ENCODE measurements around the gene HIVEP2.

Gene HIVEP2

DNA sequence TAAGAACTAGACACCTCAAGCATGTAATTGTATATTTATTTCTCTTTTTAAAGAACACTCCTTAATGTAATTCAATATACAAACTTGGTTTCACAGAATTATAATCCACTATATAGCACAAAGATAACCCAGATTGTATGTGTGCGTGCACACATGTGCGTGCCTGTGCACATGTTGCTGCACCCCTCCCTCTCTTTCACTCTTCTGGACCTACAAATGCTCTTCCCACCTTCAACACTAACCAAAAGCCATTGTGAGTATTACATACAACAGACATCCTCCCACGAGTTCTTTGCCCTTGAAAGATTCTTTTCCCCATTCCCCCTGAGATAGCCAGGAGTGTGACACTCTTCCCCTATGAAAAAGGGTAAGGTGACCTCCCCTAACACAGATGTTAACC, 193.5 kb downstream of the HIVEP2 start:
- H3K4me3 ChIP-seq (ENCODE audit: low read depth, low read length) = no peak overlapping the region
- no peaks in the 10 kb centered on the region for H3K27me3 ChIP-seq (ENCODE audit: control insufficient read depth, insufficient read depth, low read length)
- peaks cover 12% of the 10 kb centered on the region for H3K36me3 ChIP-seq (ENCODE audit: control insufficient read depth, insufficient read depth, low read length)
- no peak overlapping the region for H3K9ac ChIP-seq (ENCODE audit: low read depth, low read length)
- no peak overlapping the region for H3K27ac ChIP-seq (ENCODE audit: low read depth, low read length)
- 0 out of 2 replicates have a peak, but pooled peaks cover 4% of the 10 kb centered on the region for H3K4me1 ChIP-seq (ENCODE audit: control insufficient read depth, insufficient read depth, low read length)
- H3K9me3 ChIP-seq (ENCODE audit: control insufficient read depth, insufficient read depth, low read length) = no peaks in the 10 kb centered on the region

DNA sequence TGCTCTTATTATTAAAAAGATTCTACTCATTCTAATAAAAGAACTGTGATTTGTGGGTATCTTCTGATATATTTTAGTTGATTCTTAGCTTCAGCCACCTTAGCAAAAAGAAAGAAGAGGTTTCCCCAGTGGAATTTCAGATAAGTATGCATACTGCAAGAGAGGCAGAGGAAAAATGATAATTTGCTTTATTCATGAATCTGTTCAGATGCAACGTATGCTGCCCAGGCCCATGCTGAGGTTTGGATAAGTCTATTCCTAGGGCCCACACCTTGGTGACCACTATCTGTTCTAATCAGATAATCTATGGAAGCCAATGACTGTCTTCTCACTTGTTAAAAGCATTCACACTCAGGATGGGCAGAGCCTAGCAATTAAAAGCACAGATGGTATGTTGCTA, 194.0 kb downstream of the HIVEP2 start:
- H3K4me3 ChIP-seq (ENCODE audit: low read depth, low read length) = no peak overlapping the region
- no peaks in the 10 kb centered on the region for H3K9me3 ChIP-seq (ENCODE audit: control insufficient read depth, insufficient read depth, low read length)
- no peak overlapping the region for H3K9ac ChIP-seq (ENCODE audit: low read depth, low read length)

DNA sequence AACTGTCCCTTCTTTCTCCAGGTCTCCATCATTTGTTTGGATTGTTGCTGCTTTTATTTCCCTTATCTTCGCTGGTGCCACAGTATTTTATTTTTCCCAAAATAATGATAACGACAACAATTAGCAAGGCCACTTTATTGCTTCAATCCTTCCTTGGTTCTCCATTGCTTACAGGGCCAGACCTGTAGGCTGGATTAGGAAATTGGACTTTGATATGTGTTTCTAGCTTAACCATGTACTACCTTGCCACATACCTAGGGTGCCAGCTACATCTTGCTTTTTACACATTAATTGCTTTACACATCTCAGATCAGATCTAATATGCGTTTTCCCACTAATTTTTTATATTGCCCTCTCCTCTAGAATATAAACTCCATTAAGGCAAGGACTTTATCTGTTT, 195.4 kb downstream of the HIVEP2 start:
- Histone ChIP-seq H3K4me1 (ENCODE audit: control insufficient read depth, insufficient read depth, low read length) (no peaks in the 10 kb centered on the region), H3K36me3 (ENCODE audit: control insufficient read depth, insufficient read depth, low read length) (peaks cover 12% of the 10 kb centered on the region), H3K27me3 (ENCODE audit: control insufficient read depth, insufficient read depth, low read length) (no peaks in the 10 kb centered on the region), H3K27ac (ENCODE audit: low read depth, low read length) (no peak overlapping the region), H3K9ac (ENCODE audit: low read depth, low read length) (no peak overlapping the region), H3K9me3 (ENCODE audit: control insufficient read depth, insufficient read depth, low read length) (no peaks in the 10 kb centered on the region), H3K4me3 (ENCODE audit: low read depth, low read length) (no peak overlapping the region)

More for the DNA sequence above, 194.0 kb downstream of the HIVEP2 start:
- H3K27ac ChIP-seq (ENCODE audit: low read depth, low read length) = no peak overlapping the region
- 0 out of 2 replicates have a peak, but pooled peaks cover under 1% of the 10 kb centered on the region for H3K4me1 ChIP-seq (ENCODE audit: control insufficient read depth, insufficient read depth, low read length)
- H3K36me3 ChIP-seq (ENCODE audit: control insufficient read depth, insufficient read depth, low read length) = peaks cover 12% of the 10 kb centered on the region
- H3K27me3 ChIP-seq (ENCODE audit: control insufficient read depth, insufficient read depth, low read length) = no peaks in the 10 kb centered on the region

DNA sequence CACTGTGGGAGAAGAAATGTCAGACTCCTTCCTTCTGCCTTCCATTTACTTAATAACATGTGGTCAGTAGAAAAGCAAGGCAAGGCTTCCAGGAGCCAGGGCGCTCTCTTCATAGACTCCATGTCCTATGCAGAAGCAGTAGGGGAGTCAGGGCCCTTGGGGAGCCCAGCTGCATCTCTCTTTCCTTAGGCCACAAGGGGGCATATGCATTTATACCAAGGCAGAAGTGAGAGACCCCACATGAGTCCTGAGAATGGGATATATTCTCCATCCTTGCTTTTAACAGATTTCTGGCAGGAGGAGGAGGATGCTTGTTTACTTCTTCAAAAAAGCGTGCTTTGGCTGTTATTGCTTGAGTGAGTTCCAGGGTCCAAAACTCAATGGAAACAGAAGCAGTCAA, 198.5 kb downstream of the HIVEP2 start:
- Histone ChIP-seq H3K27me3 (ENCODE audit: control insufficient read depth, insufficient read depth, low read length) (no peaks in the 10 kb centered on the region), H3K4me1 (ENCODE audit: control insufficient read depth, insufficient read depth, low read length) (no peaks in the 10 kb centered on the region), H3K9ac (ENCODE audit: low read depth, low read length) (no peak overlapping the region), H3K4me3 (ENCODE audit: low read depth, low read length) (no peak overlapping the region), H3K9me3 (ENCODE audit: control insufficient read depth, insufficient read depth, low read length) (no peaks in the 10 kb centered on the region), H3K27ac (ENCODE audit: low read depth, low read length) (no peak overlapping the region), H3K36me3 (ENCODE audit: control insufficient read depth, insufficient read depth, low read length) (no peaks in the 10 kb centered on the region)

DNA sequence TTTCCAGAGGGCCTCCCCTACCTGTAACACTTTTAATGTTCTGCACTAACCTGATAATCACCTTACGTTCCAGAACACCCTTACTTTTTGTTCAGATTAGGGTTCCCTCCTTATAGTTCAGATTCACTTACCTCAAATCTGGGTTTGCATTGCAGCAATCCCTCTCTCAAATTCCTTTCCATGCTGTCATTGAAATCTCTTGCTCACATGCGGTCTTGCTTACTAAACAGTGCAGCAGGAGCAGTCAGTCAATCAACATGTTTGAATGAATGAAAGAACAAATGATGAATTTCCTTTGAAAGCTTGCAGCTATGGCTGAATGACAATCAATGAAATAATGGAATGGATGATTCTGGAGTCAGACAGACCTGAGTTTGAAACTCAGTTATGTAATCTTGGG, 200.1 kb downstream of the HIVEP2 start:
- H3K4me3 ChIP-seq (ENCODE audit: low read depth, low read length) = no peak overlapping the region
- no peak overlapping the region for H3K27ac ChIP-seq (ENCODE audit: low read depth, low read length)
- no peaks in the 10 kb centered on the region for H3K4me1 ChIP-seq (ENCODE audit: control insufficient read depth, insufficient read depth, low read length)
- H3K27me3 ChIP-seq (ENCODE audit: control insufficient read depth, insufficient read depth, low read length) = no peaks in the 10 kb centered on the region
- no peak overlapping the region for H3K9ac ChIP-seq (ENCODE audit: low read depth, low read length)
- H3K36me3 ChIP-seq (ENCODE audit: control insufficient read depth, insufficient read depth, low read length) = no peaks in the 10 kb centered on the region
- no peaks in the 10 kb centered on the region for H3K9me3 ChIP-seq (ENCODE audit: control insufficient read depth, insufficient read depth, low read length)

DNA sequence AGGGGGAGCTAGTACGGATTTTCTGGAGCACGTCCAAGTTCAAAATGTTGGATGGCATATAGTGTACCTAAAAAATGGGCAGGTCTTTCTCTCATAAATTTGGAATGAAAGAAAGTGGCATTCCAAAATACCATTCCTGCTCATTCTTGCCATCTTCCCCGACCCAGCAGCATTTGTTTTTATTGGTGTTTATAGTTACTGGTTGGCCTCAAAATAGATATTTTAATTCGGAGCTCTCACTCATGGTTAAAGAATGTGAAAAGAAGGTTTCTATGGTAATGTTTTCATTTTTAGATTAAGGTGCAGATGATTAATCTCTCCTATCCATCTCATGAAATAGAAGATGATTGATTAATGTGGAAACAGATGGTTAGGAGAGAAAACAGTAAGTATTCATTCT, 204.5 kb downstream of the HIVEP2 start:
- no peaks in the 10 kb centered on the region for H3K36me3 ChIP-seq (ENCODE audit: control insufficient read depth, insufficient read depth, low read length)
- H3K4me1 ChIP-seq (ENCODE audit: control insufficient read depth, insufficient read depth, low read length) = peaks cover 1% of the 10 kb centered on the region
- no peak overlapping the region for H3K27ac ChIP-seq (ENCODE audit: low read depth, low read length)
- no peak overlapping the region for H3K4me3 ChIP-seq (ENCODE audit: low read depth, low read length)
- H3K9me3 ChIP-seq (ENCODE audit: control insufficient read depth, insufficient read depth, low read length) = no peaks in the 10 kb centered on the region
- H3K9ac ChIP-seq (ENCODE audit: low read depth, low read length) = no peak overlapping the region
- no peaks in the 10 kb centered on the region for H3K27me3 ChIP-seq (ENCODE audit: control insufficient read depth, insufficient read depth, low read length)

DNA sequence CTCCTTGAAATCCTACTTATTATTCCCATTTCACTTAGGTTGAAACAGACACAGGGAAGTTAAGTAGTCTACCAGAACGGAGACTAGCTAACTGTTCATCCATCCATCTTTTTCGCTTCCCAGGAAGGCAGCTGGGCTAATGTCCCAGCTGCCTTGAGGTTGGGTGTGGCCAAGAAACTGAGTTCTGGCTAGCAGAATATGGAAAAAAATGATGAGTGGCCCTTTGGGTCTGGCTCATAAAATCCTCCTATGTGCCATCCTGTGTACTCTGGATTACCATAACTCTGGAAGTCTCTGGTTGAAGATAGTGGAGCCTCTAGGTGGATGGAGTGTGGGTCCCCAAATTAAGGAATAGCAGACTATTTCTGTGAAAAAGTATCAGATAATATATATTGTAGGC, 206.2 kb downstream of the HIVEP2 start:
- Histone ChIP-seq H3K36me3 (ENCODE audit: control insufficient read depth, insufficient read depth, low read length) (no peaks in the 10 kb centered on the region), H3K9ac (ENCODE audit: low read depth, low read length) (no peak overlapping the region), H3K4me3 (ENCODE audit: low read depth, low read length) (no peak overlapping the region), H3K27ac (ENCODE audit: low read depth, low read length) (no peak overlapping the region), H3K27me3 (ENCODE audit: control insufficient read depth, insufficient read depth, low read length) (no peaks in the 10 kb centered on the region), H3K9me3 (ENCODE audit: control insufficient read depth, insufficient read depth, low read length) (no peaks in the 10 kb centered on the region), H3K4me1 (ENCODE audit: control insufficient read depth, insufficient read depth, low read length) (peaks cover 8% of the 10 kb centered on the region)

DNA sequence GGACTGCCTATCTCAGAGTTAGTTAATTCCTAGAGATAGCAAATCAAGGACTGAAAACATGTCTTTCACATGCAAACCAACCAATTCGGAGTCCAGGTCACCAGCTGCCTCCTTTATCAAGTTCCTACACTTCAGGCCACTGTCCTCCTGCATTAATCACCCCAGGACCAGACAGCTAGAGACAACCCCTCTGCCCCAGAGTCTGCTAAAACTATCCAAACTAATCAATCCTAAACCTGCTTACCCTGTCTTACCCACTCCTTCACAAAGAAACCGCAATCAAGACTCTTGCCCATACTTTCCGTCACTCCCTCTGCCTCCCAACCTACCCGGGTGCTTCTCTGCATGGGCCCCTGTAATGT, 207.0 kb downstream of the HIVEP2 start:
- H3K27me3 ChIP-seq (ENCODE audit: control insufficient read depth, insufficient read depth, low read length) = no peaks in the 10 kb centered on the region
- H3K36me3 ChIP-seq (ENCODE audit: control insufficient read depth, insufficient read depth, low read length) = no peaks in the 10 kb centered on the region
- H3K9me3 ChIP-seq (ENCODE audit: control insufficient read depth, insufficient read depth, low read length) = no peaks in the 10 kb centered on the region
- H3K4me3 ChIP-seq (ENCODE audit: low read depth, low read length) = no peak overlapping the region
- peaks cover 8% of the 10 kb centered on the region for H3K4me1 ChIP-seq (ENCODE audit: control insufficient read depth, insufficient read depth, low read length)
- H3K27ac ChIP-seq (ENCODE audit: low read depth, low read length) = no peak overlapping the region
- no peak overlapping the region for H3K9ac ChIP-seq (ENCODE audit: low read depth, low read length)

DNA sequence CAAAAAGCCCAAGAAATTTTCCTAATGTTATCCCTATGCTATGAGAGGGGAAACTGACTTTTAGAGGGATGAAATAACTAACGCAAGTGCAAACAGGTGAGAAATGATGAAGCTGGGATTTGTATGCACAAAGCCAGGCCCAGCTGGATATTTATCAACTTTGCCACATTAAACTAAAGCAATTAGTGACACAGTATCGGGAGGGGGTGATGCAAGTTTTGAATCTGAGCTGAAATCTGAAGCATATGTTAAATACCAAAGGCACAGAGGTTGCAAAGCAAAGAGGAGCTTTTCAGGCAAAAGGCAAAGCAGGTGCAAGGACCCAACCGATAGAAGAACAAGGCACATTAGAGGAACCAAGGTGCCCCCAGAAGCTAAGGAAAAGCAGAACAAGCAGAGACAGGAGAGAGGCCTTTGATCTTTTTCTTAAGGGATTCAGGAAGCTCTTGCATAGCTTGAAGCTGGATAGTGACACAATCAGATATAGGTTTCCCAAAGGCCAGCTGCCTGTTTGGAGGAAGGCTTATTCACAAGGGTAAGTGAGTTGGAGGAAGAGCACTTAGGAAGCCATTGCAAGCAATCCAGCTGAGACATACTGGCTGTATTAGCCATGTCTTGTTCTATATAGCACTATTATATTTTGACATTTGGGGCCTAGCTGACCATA, 207.5 kb downstream of the HIVEP2 start:
- Histone ChIP-seq H3K27ac (ENCODE audit: low read depth, low read length) (no peak overlapping the region), H3K36me3 (ENCODE audit: control insufficient read depth, insufficient read depth, low read length) (no peaks in the 10 kb centered on the region), H3K4me3 (ENCODE audit: low read depth, low read length) (no peak overlapping the region), H3K27me3 (ENCODE audit: control insufficient read depth, insufficient read depth, low read length) (no peaks in the 10 kb centered on the region), H3K4me1 (ENCODE audit: control insufficient read depth, insufficient read depth, low read length) (peaks cover 8% of the 10 kb centered on the region), H3K9ac (ENCODE audit: low read depth, low read length) (no peak overlapping the region), H3K9me3 (ENCODE audit: control insufficient read depth, insufficient read depth, low read length) (no peaks in the 10 kb centered on the region)

DNA sequence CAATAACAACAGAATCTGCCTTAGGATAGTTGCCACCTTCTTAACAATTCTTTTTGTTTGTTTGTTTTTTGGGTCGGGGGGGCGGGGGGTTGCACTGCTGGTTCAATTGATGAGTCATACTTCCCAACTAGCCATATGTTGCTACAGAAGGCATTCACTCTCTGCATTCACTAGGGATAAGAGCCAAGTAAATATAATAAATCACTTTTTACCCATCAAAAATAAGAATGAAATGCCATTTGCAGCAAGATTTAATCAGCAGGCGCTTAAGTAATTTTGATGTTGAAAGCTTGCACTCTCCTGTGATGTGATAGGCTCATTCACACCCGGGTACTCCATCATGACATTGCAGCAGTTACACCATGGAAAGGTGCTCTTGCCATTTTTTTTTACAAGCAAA, 209.8 kb downstream of the HIVEP2 start:
- H3K9me3 ChIP-seq (ENCODE audit: control insufficient read depth, insufficient read depth, low read length) = no peaks in the 10 kb centered on the region
- H3K27me3 ChIP-seq (ENCODE audit: control insufficient read depth, insufficient read depth, low read length) = no peaks in the 10 kb centered on the region
- no peak overlapping the region for H3K4me3 ChIP-seq (ENCODE audit: low read depth, low read length)
- H3K27ac ChIP-seq (ENCODE audit: low read depth, low read length) = no peak overlapping the region
- no peaks in the 10 kb centered on the region for H3K36me3 ChIP-seq (ENCODE audit: control insufficient read depth, insufficient read depth, low read length)
- peaks cover 8% of the 10 kb centered on the region for H3K4me1 ChIP-seq (ENCODE audit: control insufficient read depth, insufficient read depth, low read length)
- H3K9ac ChIP-seq (ENCODE audit: low read depth, low read length) = no peak overlapping the region

DNA sequence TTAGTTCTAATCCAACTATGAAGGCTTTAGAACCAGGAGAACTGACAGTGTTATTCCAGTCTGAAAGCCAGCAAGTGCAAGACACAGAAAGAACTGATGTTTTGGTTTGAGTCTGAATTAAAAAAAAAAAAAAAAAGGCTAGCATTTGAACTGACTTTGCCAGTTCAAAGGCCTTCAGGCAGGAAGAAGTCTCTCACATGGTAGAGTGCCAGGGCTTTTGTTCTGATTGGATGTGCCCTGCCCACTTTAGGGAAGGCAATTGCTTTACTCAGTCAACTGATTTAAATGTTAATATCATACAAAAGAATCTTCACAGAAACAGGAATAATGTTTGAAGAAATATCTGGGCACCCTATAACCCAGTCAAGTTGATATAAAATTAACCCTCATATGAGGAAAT, 212.2 kb downstream of the HIVEP2 start:
- Histone ChIP-seq H3K4me3 (ENCODE audit: low read depth, low read length) (no peak overlapping the region), H3K27me3 (ENCODE audit: control insufficient read depth, insufficient read depth, low read length) (no peaks in the 10 kb centered on the region), H3K27ac (ENCODE audit: low read depth, low read length) (no peak overlapping the region), H3K9ac (ENCODE audit: low read depth, low read length) (no peak overlapping the region), H3K9me3 (ENCODE audit: control insufficient read depth, insufficient read depth, low read length) (no peaks in the 10 kb centered on the region), H3K4me1 (ENCODE audit: control insufficient read depth, insufficient read depth, low read length) (peaks cover 8% of the 10 kb centered on the region), H3K36me3 (ENCODE audit: control insufficient read depth, insufficient read depth, low read length) (no peaks in the 10 kb centered on the region)
